GM12865 (cell line): ENCODE results near the gene SPATA4.

Experiments used
- DNase-seq: peaks from one replicate; pipeline ENCODE4 v3.0.0; 2010; ENCODE audit warnings: low read depth
- H3K4me3 ChIP-seq: 2 replicates; pipeline ENCODE4 v1.5.1; 2011; ENCODE audit warnings: mild to moderate bottlenecking, low read depth, low read length, control low read depth
- TF ChIP-seq, protein P1 (sequence below): IDR thresholded peaks from 2 replicates; pipeline ENCODE4 v1.5.1; 2011; ENCODE audit warnings: low read length, control low read depth, low read depth, inconsistent platforms; ENCODE audit not compliant: insufficient read depth; ENCODE audit errors: missing control alignments

SPATA4 gene

DNA sequence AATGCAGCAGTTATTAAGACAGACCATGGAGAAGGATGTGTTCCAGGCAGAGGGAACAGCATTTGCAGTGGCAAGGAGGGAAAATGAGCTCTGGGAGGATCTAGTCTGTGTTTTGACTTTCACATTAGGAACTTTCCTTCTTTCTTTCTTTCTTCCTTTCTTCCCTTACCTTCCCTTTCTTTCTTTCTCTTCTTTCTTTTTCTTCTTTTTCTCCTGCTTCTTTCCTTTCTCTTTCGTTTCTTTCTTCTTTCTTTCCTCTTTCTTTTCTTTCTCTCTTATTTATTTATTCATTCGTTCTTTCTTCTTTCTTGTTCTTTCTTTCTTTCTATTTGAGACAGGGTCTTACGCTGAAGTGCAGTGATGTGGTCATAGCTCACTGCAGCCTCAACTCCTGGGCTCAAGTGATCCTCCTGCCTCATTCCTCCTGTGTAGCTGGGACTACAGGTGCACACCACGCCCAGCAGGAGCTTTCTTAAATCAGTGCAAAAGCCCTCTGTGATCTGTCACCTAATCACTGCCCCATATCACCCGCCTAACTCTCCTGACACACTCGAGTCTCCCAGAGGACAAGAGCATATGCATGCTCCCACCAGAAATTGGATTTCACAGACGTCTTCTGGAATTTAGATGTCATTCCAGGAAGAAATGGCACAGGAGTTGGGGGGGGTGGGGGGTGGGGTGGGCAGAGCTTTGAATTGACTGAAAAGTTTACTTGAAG, 15.4 kb upstream of the SPATA4 start:
- no peak for DNase-seq
- TF ChIP-seq, protein P1, sequence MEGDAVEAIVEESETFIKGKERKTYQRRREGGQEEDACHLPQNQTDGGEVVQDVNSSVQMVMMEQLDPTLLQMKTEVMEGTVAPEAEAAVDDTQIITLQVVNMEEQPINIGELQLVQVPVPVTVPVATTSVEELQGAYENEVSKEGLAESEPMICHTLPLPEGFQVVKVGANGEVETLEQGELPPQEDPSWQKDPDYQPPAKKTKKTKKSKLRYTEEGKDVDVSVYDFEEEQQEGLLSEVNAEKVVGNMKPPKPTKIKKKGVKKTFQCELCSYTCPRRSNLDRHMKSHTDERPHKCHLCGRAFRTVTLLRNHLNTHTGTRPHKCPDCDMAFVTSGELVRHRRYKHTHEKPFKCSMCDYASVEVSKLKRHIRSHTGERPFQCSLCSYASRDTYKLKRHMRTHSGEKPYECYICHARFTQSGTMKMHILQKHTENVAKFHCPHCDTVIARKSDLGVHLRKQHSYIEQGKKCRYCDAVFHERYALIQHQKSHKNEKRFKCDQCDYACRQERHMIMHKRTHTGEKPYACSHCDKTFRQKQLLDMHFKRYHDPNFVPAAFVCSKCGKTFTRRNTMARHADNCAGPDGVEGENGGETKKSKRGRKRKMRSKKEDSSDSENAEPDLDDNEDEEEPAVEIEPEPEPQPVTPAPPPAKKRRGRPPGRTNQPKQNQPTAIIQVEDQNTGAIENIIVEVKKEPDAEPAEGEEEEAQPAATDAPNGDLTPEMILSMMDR, result no peak
- no peak overlapping the region for H3K4me3 ChIP-seq

DNA sequence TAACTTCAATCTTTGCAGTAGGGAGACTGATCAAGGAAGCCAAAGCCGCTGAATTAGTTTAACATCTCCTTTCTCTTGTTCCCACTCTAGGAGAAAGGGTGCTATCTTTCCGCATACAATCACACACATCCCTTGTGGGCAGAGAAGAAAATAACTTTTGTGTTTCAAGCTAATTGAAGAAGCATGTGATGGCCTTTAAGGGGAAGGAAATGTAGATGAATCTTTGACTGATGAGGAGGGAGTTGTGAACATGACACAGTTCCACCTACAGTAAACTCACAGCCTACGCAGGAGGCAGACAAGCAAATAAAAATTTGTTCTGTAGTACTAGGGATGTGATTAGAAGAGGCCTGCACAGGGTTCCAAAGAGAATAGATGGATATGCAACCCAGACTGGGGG, 14.7 kb upstream of the SPATA4 start:
- no peak for DNase-seq
- no peak overlapping the region for H3K4me3 ChIP-seq
- TF ChIP-seq, protein P1, result no peak

DNA sequence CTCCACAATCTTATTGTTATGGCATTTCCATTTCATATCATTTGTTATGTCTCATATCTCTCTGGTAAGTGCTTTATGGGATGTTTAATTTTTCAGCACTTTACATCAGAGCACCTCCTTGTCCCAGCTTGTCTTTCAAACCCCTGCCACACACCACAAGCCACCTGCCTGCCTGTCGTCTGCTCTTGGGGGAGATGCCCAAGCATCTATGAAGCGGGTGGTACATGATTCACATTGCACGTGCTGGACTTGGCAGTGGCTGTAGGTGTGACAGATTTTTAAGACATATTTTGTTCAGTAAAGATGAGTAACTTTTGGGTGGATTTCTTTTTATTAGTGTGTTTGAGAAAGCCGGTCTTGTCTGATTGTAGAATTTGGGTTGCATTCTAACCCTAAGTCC, 14.2 kb upstream of the SPATA4 start:
- no peak overlapping the region for H3K4me3 ChIP-seq
- TF ChIP-seq, protein P1, result no peak
- DNase-seq, result no peak

DNA sequence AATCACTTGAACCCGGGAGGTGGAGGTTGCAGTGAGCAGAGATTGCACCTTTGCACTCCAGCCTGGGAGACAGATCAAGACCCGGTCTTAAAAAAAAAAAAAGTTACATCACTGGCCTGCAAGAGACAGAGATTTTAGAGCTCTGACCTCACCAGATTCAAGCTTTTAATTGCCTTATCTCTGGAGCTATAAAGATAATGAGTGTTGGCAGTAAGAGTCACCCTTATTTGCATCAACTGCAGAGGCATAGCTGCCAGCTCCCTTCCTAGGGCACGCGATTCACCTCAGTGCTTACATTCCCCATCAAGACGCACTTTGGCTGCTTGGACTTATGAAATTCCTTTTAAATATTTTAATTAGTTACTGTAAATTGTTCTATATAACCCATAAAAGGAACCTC, 12.5 kb upstream of the SPATA4 start:
- TF ChIP-seq, protein P1, result no peak
- no peak for DNase-seq
- H3K4me3 ChIP-seq, result no peak overlapping the region

DNA sequence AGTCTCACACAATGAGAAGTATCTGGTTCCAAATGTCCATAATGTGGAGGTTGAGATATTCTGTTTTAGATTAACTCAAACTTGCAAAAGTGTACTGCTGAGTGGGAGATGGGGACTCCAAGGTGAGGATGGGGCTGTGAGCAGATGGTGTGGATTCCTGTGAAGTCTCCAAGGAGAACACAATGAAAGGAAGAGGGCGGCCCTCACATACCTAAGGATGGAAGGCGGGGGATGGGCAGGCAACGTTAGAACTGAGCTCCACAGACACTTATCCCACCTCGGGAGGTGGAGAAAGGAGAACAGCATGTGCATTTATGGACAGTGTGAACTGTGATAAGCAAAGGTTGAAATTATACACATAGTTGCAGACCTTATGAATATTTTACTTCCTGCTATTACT, 9.9 kb upstream of the SPATA4 start:
- no peak overlapping the region for H3K4me3 ChIP-seq
- TF ChIP-seq, protein P1, result no peak
- DNase-seq, result no peak

DNA sequence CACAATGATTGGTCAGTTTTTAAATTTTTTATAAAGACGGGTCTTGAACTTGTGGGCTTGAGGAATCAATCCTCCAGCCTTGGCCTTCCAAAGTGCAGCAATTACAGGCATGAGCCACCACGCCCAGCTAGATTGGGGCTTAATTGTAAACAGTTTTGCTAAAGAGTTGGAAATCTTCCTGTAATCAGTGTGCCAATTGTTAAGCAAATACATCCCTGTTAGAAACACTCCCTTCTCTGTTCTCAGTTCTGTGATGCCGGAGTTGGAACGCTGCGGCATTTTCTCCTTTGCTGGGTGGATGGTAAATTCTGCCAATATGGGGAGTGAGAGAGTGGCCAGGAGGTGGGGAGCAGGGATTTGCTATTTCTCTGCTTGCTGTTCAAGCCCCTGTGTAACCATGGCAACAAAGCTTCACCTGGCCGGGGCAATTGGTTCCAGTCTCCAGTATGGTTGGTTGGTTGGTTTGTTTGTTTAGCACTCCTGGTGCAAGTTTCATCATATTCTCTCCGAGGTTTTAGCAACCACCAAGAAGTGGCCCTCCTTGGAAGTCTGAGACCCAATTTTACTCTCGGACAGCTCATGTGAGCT, 3.0 kb upstream of the SPATA4 start:
- DNase-seq, result no peak

More for the DNA sequence above, 3.0 kb upstream of the SPATA4 start:
- TF ChIP-seq, protein P1, result no peak
- H3K4me3 ChIP-seq, result no peak overlapping the region
